ENCODE measurements around the gene DCLRE1B.

- TF ChIP-seq JUND (IDR thresholded peaks at IDR 0.05) (no peak), RAD21 (IDR thresholded peaks at IDR 0.05) (no peak), HNF4G (IDR thresholded peaks at IDR 0.05) (no peak)
- TF ChIP-seq, protein P1, sequence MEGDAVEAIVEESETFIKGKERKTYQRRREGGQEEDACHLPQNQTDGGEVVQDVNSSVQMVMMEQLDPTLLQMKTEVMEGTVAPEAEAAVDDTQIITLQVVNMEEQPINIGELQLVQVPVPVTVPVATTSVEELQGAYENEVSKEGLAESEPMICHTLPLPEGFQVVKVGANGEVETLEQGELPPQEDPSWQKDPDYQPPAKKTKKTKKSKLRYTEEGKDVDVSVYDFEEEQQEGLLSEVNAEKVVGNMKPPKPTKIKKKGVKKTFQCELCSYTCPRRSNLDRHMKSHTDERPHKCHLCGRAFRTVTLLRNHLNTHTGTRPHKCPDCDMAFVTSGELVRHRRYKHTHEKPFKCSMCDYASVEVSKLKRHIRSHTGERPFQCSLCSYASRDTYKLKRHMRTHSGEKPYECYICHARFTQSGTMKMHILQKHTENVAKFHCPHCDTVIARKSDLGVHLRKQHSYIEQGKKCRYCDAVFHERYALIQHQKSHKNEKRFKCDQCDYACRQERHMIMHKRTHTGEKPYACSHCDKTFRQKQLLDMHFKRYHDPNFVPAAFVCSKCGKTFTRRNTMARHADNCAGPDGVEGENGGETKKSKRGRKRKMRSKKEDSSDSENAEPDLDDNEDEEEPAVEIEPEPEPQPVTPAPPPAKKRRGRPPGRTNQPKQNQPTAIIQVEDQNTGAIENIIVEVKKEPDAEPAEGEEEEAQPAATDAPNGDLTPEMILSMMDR (IDR thresholded peaks at IDR 0.05; ENCODE audit: low read depth, low read length, missing input control), result no peak
Measured at GRCh38 chr1:113856401-113856790, 48.7 kb upstream of the DCLRE1B start.

All from liver (tissue), 3 donors.